ENCODE measurements around the gene SLC9B1. TPM values are rescaled to one million over a fixed set of nuclear protein-coding genes. Genes with fewer than 3 reads are reported as not detected.

The SLC9B1 gene
- total and polyA plus RNA-seq, 2 of the 13 experiments (the other 11 are each of a cell fraction or from before 2014, with no cell fraction given), result 0.17 to 0.20 TPM

GRCh38 chr4:103019308-103020124 is at the start of gene SLC9B1 (continued):
- TF ChIP-seq ZNF512 (CRISPR knock-in tag; IDR thresholded peaks at IDR 0.05) (no peak), CENPX (CRISPR knock-in tag; IDR thresholded peaks at IDR 0.05) (no peak), TBX2 (CRISPR knock-in tag; IDR thresholded peaks at IDR 0.05; ENCODE audit: borderline replicate concordance) (peak; percentile 81), POLR2AphosphoS2 (IDR thresholded peaks at IDR 0.05; ENCODE audit: low read depth, low read length) (no peak), ZNF644 (CRISPR knock-in tag; IDR thresholded peaks at IDR 0.05; ENCODE audit: low read depth) (no peak), SIN3A (IDR thresholded peaks at IDR 0.05; ENCODE audit: borderline replicate concordance, low read depth, low read length) (peak; percentile 62; the same call in 1 of the 2 replicates), MED1 (CRISPR knock-in tag; IDR thresholded peaks at IDR 0.05) (peak; percentile 76), ETV6 (CRISPR knock-in tag; conservative IDR thresholded peaks at IDR 0.05) (peak; percentile 80), ZNF563 (CRISPR knock-in tag; IDR thresholded peaks at IDR 0.05) (peak; percentile 91), ZNF597 (CRISPR knock-in tag; IDR thresholded peaks at IDR 0.05) (no peak), ZFP62 (CRISPR knock-in tag; IDR thresholded peaks at IDR 0.05) (no peak), ZNF879 (CRISPR knock-in tag; IDR thresholded peaks at IDR 0.05) (no peak), NRL (CRISPR knock-in tag; IDR thresholded peaks at IDR 0.05; ENCODE audit: borderline replicate concordance) (no peak; the same call in 1 of the 2 replicates), ZFP36 (IDR thresholded peaks at IDR 0.05; ENCODE audit: borderline replicate concordance, low read depth, low read length, partially characterized antibody) (no peak), GFI1 (CRISPR knock-in tag; IDR thresholded peaks at IDR 0.05; ENCODE audit: borderline replicate concordance) (peak; percentile 31; the same call in 1 of the 2 replicates), ZNF709 (CRISPR knock-in tag; IDR thresholded peaks at IDR 0.05) (peak; percentile 38; the same call in 1 of the 2 replicates), ZBTB10 (CRISPR knock-in tag; IDR thresholded peaks at IDR 0.05; ENCODE audit: borderline replicate concordance) (no peak), DNMT3B (CRISPR knock-in tag; conservative IDR thresholded peaks at IDR 0.05) (no peak), DMTF1 (CRISPR knock-in tag; IDR thresholded peaks at IDR 0.05) (0 out of 2 replicates have a peak, but pooled peaks have one; percentile 51), ZNF256 (CRISPR knock-in tag; conservative IDR thresholded peaks at IDR 0.05) (no peak), ZNF124 (CRISPR knock-in tag; IDR thresholded peaks at IDR 0.05) (no peak), PCBP1 (IDR thresholded peaks at IDR 0.05; ENCODE audit: borderline replicate concordance, low read depth, low read length) (0 out of 2 replicates have a peak, but pooled peaks have one; percentile 32)
